ENCODE data around the gene RCAN2. TPM values are rescaled to one million over a fixed set of nuclear protein-coding genes. Genes with fewer than 3 reads are reported as not detected.

RCAN2 gene
- total and polyA plus RNA-seq, 7 donors, result 2.6 to 108 (median 20.0) TPM

DNA sequence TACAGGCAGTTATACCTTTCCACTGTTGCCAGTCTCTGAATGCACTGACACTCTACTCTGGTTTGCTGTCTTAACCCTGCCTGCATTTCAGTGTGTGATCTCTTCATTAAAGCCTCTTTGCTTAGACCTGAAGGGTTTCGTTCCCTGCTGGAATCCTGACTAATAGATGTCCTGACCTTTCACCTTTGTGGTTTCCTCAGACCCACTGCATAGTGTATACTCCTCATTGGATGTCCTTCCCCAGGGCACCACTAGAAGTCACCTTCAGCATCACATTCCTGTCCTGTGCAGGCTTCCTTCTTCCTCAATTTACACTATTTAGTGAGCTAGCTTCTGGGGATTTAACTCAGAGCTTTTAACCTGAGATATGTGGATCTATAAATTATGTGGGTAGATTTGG, 120.6 kb downstream of the RCAN2 start:
- no peak overlapping the region for H3K4me3 ChIP-seq
- intact Hi-C loops (cut with DNase I), result no loop called here
- no peak overlapping the region for H3K27ac ChIP-seq
- DNase-seq (no peak), ATAC-seq (no peak)
- TF ChIP-seq, protein P1, sequence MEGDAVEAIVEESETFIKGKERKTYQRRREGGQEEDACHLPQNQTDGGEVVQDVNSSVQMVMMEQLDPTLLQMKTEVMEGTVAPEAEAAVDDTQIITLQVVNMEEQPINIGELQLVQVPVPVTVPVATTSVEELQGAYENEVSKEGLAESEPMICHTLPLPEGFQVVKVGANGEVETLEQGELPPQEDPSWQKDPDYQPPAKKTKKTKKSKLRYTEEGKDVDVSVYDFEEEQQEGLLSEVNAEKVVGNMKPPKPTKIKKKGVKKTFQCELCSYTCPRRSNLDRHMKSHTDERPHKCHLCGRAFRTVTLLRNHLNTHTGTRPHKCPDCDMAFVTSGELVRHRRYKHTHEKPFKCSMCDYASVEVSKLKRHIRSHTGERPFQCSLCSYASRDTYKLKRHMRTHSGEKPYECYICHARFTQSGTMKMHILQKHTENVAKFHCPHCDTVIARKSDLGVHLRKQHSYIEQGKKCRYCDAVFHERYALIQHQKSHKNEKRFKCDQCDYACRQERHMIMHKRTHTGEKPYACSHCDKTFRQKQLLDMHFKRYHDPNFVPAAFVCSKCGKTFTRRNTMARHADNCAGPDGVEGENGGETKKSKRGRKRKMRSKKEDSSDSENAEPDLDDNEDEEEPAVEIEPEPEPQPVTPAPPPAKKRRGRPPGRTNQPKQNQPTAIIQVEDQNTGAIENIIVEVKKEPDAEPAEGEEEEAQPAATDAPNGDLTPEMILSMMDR (IDR thresholded peaks at IDR 0.05), result no peak
- no peaks in the 10 kb centered on the region for H3K27me3 ChIP-seq (ENCODE audit: insufficient read depth in 3 of 3, low read length in 2 of 3)
- no peaks in the 10 kb centered on the region for H3K9me3 ChIP-seq
- H3K36me3 ChIP-seq (ENCODE audit: insufficient read depth in 1 of 2, low read depth in 1 of 2), result no peaks in the 10 kb centered on the region
- WGBS, 3 donors, result 72 to 91% (median 78%) methylated on average over 1 of the region's 1 CpG
- H3K4me1 ChIP-seq, result peaks cover 10% of the 10 kb centered on the region

DNA sequence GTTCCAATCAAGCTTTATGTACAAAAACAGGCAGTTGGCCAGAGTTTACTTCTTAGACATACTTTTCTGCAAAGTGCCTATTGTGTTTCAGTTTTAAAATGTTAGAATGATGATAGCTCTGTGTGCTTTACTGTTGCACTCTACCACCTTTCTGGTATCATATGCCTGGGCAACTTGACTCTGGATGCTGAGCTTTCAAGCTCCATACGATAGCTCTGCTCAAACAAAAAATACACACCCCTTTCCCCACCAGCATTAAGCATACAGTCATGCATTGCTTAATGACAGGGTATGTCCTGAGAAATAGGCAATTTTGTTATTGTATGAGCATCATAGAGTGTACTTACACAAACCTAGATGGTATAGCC, 123.1 kb downstream of the RCAN2 start:
- intact Hi-C loops (cut with DNase I), result no loop called here
- DNase-seq, result no peak
- WGBS, 3 donors, result 60 to 90% (median 68%) methylated on average over 1 of the region's 1 CpG
- peaks cover 10% of the 10 kb centered on the region for H3K4me1 ChIP-seq
- no peaks in the 10 kb centered on the region for H3K36me3 ChIP-seq (ENCODE audit: insufficient read depth in 1 of 2, low read depth in 1 of 2)
- no peaks in the 10 kb centered on the region for H3K9me3 ChIP-seq
- H3K27me3 ChIP-seq (ENCODE audit: insufficient read depth in 3 of 3, low read length in 2 of 3), result no peaks in the 10 kb centered on the region
- no peak for ATAC-seq
- H3K27ac ChIP-seq, result no peak overlapping the region
- TF ChIP-seq, protein P1 (IDR thresholded peaks at IDR 0.05), result no peak
- no peak overlapping the region for H3K4me3 ChIP-seq

DNA sequence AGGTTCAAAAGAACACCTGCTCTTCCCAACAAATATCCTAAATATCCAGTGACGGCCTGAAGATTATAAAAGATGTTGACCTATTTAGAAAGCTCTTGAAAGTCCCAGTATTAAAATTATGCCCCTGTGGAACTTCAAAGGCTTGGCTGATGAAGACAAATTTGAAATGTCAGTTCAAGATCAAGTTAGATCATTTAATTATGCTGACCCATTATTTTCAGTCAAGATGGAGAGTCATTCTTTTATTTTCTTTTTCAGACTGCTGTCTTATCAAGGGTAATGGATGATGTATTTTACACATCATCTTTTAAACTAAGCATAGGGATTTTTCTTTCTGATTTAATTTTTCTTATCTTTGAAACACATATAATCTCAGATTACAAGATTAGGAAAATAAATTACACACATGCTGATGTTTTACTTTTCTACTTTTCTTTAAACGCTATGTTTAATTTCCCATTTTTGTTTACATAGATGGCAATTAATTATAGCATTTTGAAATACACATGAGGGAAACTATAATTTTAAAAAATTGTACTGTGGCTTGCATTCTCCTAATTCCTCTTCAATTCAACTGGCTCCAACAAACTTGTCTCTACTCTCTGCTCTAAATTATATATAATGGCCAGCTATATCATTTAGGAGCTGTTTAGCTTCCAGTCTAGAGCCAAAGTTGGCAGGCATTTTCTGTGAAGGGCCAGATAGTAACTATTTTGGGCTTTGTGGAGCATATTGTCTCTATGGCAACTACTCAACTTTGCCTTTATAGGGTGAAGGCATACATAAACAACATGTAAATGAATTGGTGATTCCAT, 123.7 kb downstream of the RCAN2 start:
- Histone ChIP-seq H3K27me3 (ENCODE audit: insufficient read depth in 3 of 3, low read length in 2 of 3) (no peaks in the 10 kb centered on the region), H3K4me3 (no peak overlapping the region), H3K9me3 (no peaks in the 10 kb centered on the region), H3K4me1 (peaks cover 10% of the 10 kb centered on the region), H3K27ac (no peak overlapping the region), H3K36me3 (ENCODE audit: insufficient read depth in 1 of 2, low read depth in 1 of 2) (no peaks in the 10 kb centered on the region)
- ATAC-seq, result no peak
- TF ChIP-seq, protein P1 (IDR thresholded peaks at IDR 0.05), result no peak
- WGBS, 3 donors, result 68 to 74% (median 69%) methylated on average over 2 of the region's 2 CpGs
- intact Hi-C loops (cut with DNase I), result no loop called here
- no peak for DNase-seq

DNA sequence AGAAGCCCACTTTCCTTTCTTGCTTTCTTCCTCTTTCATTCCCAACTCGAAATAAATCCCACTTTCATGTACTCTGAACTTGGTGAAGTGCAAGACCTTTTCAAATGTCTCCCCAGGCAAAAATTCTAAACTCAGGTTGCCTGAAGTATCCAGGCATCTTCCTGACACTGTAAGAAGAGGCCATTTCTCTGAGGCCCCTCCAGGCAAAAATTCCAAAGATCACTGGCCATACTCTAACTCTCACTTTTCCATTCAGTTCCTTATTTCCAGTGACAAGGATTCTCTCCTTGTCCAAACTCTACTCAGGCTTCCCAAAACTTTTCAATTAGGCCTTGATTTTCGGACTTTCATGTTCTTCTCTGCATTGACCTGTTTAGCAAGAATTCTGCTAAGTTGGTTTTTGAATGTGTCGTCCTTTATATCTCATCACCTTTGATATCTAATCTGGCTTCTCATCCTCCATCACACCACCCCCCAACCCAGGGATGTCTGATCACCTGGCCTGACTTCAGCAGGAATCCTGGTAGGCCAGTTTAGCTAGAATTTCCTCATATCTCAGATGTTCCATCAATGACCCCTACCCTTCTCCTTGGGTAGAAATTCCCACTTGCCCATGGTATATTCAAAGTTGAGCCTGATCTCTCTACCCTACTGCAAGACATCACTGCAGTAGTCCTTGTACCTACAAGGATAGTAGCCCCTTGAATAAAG, 124.9 kb downstream of the RCAN2 start:
- Histone ChIP-seq H3K4me1 (peaks cover 7% of the 10 kb centered on the region), H3K27me3 (ENCODE audit: insufficient read depth in 3 of 3, low read length in 2 of 3) (no peaks in the 10 kb centered on the region), H3K27ac (no peak overlapping the region), H3K9me3 (no peaks in the 10 kb centered on the region), H3K36me3 (ENCODE audit: insufficient read depth in 1 of 2, low read depth in 1 of 2) (no peaks in the 10 kb centered on the region), H3K4me3 (no peak overlapping the region)
- DNase-seq (no peak), ATAC-seq (no peak)
- intact Hi-C loops (cut with DNase I), result no loop called here
- TF ChIP-seq, protein P1 (IDR thresholded peaks at IDR 0.05), result no peak
- 88 to 95% (median 91%) methylated on average over 3 of the region's 3 CpGs for WGBS, 3 donors

Measured in psoas muscle (tissue), 8 donors.